Nephron (organoid): ENCODE data around the gene SAMD4B.

Experiments used
- H3K27ac Mint-ChIP-seq, 3 experiments: 2 replicates each; pipeline ENCODE4 v1.8.0; 2020; ENCODE audit warnings: mixed read lengths in 3 of 3, mild to moderate bottlenecking in 2 of 3, moderate library complexity in 1 of 3
- H3K27me3 Mint-ChIP-seq: 2 replicates; pipeline ENCODE4 v1.8.0; 2021; ENCODE audit warnings: low read depth, mild to moderate bottlenecking, moderate library complexity, mixed read lengths
- H3K36me3 Mint-ChIP-seq: 2 replicates; pipeline ENCODE4 v1.8.0; 2020; ENCODE audit warnings: low read depth, mixed read lengths
- H3K4me1 Mint-ChIP-seq: 2 replicates; pipeline ENCODE4 v1.8.0; 2020; ENCODE audit warnings: mixed read lengths
- H3K4me3 Mint-ChIP-seq, 3 experiments: 2 replicates each; pipeline ENCODE4 v1.8.0; 2020; ENCODE audit warnings: mild to moderate bottlenecking in 3 of 3, mixed read lengths in 3 of 3, moderate library complexity in 2 of 3
- H3K9me3 Mint-ChIP-seq: 2 replicates; pipeline ENCODE4 v1.8.0; 2020; ENCODE audit warnings: mixed read lengths
- CTCF ChIP-seq, 3 experiments: fragments of 200-600 bp; sonication (generic); IDR thresholded peaks; one replicate each; pipeline ENCODE4 v1.5.0; 2021; ENCODE audit warnings: antibody characterized with exemption in 3 of 3; ENCODE audit not compliant: unreplicated experiment in 3 of 3

SAMD4B gene

DNA sequence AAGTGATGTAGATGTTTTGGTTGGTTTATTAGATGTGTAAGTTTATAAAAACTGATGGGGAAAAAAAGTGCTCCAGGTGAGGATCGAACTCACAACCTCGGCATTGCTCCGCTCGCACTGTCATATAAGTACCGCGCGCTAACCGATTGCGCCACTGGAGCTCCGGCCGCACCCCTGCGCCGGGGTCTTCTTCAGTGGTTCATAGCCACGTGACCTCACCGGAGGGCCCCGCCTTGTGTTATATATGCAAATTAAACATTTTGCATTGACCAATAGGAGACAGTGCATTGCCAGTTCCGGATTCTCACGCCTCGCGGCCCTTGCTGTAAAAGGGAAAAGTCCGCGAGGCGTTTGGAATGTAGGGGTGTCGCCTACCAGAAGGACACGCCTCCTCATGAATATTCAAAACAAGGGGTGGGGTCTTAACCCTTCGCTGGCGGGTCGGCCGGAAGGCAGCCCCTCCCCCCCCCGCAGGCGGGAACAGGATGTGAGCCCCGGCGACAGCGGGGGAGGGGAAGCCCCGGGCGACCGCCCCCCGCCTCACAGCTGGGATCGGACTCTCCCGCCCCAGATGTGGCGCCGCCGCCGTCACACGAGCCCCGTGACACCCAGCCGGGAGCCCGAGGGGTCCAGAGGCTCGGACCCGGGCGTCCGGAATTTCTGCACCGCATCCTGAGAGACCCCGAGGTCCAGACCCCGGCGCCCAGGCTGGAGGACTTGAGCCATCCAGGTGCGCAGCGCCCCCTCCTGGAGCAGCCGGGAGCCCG, 70.1 kb downstream of the SAMD4B start, which contains the start of gene PLEKHG2:
PLEKHG2 (plus strand) TSS at position 570 of the 767 bp plus-strand sequence. CDS start 1,418 bp downstream, outside the sequence.
- Mint-ChIP-seq H3K36me3 (peaks cover 16% of the 10 kb centered on the region), H3K27ac (peak within 1 kb of the TSS; percentile 93 to 98 (median 96)), H3K4me1 (peaks cover 36% of the 10 kb centered on the region), H3K4me3 (peak within 1 kb of the TSS; percentile 97 to 99 (median 97)), H3K9me3 (no peaks in the 10 kb centered on the region), H3K27me3 (peaks cover 5% of the 10 kb centered on the region)
- peak in 2 of 3 experiments; percentile 85 to 96 for TF ChIP-seq CTCF (IDR thresholded peaks at IDR 0.05; ENCODE audit: unreplicated experiment in 3 of 3)

GRCh38 chr19:39412867-39413271, 70.6 kb downstream of the SAMD4B start:
- Mint-ChIP-seq H3K4me1 (peaks cover 36% of the 10 kb centered on the region), H3K27me3 (peaks cover 5% of the 10 kb centered on the region), H3K4me3 (peak overlapping the region; percentile 97 to 99 (median 97)), H3K9me3 (no peaks in the 10 kb centered on the region), H3K36me3 (peaks cover 22% of the 10 kb centered on the region), H3K27ac (peak overlapping the region; percentile 90 to 98 (median 91))
- peak in 2 of 3 experiments; percentile 47 to 84 for TF ChIP-seq CTCF (IDR thresholded peaks at IDR 0.05; ENCODE audit: unreplicated experiment in 3 of 3)

- Mint-ChIP-seq H3K4me1 (peaks cover 36% of the 10 kb centered on the region), H3K4me3 (peak overlapping the region; percentile 97 to 99 (median 97)), H3K36me3 (peaks cover 26% of the 10 kb centered on the region), H3K27ac (peak overlapping the region; percentile 93 to 98 (median 94)), H3K27me3 (peaks cover 5% of the 10 kb centered on the region), H3K9me3 (no peaks in the 10 kb centered on the region)
- TF ChIP-seq CTCF (IDR thresholded peaks at IDR 0.05; ENCODE audit: unreplicated experiment in 3 of 3), result no peak
These were observed 71.2 kb downstream of the SAMD4B start for GRCh38 chr19:39413272-39413910.

DNA sequence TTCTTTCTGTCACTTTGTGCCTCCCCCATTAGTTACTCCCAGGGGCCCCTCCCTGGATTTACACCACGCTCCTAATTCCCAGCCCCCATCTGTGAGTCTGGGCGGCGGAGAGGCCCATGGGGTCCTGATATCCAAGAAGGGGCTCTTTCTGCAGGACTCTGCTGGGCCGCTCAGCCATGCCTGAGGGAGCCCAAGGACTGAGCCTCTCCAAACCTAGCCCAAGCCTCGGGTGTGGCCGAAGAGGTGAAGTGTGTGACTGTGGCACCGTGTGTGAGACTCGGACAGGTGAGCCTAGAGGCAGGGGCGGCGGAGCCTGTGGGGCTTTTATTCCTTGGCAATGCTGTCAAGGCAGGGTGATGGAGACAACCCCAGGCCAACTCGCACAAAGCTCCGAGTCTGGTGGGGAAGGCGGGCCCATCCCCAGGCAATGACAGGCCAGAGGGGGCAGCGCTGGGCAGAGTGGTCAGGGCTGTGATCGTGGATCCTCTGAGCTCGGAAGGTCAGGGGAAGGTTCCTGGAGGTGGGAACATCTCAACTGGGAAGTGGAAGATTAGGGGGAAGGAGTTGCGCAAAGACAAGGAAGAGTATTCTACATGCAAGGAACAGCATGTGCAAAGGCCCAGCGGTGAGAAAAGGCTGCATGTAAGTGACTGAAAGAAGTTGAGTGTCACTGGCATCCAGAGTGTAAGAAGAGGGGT, 71.8 kb downstream of the SAMD4B start:
- H3K4me1 Mint-ChIP-seq, result peaks cover 30% of the 10 kb centered on the region
- H3K27me3 Mint-ChIP-seq, result peaks cover 5% of the 10 kb centered on the region
- H3K36me3 Mint-ChIP-seq, result peaks cover 32% of the 10 kb centered on the region
- H3K27ac Mint-ChIP-seq, result peak overlapping the region; percentile 93 to 98 (median 94)
- no peak for TF ChIP-seq CTCF (IDR thresholded peaks at IDR 0.05; ENCODE audit: unreplicated experiment in 3 of 3)
- H3K4me3 Mint-ChIP-seq, result peak overlapping the region; percentile 97 to 99 (median 97)
- no peaks in the 10 kb centered on the region for H3K9me3 Mint-ChIP-seq

DNA sequence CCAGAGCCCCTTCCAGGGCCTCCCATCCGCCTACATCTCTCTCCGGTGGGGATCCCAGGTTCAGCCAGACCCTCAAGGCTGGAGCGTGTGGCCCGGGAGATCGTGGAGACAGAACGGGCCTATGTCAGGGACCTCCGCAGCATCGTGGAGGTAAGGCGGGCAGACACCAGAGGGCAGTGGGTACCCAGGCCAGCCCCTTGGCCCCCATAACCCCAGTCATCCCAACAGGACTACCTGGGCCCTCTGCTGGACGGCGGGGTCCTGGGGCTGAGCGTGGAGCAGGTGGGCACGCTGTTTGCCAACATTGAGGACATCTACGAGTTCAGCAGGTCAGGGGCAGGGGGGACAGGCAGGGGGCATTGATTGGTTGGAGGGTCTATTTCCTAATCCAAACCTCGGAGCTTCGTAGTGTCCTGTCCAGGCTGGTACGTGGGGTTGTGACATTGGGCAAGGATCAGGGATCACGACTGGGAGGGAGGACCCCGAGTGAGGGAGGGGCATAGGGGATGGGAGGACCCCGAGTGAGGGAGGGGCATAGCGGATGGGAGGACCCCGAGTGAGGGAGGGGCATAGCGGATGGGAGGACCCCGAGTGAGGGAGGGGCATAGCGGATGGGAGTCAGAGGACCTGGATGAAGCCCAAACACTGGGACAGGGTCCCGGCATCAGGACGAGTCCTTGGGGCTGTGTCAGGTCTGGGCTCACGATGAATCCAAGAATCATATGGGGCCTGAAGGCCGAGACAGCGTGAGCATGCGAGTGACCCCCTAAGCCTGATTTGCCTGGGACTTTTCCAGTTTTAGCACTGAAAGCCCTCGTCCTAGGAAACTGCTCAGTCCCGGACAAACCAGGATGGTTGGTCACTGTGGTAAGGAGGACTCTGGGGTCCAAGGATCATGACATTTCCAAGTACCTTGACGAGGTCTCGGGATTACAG, 73.2 kb downstream of the SAMD4B start:
- Mint-ChIP-seq H3K27ac (peak overlapping the region; percentile 54 to 93 (median 59)), H3K4me1 (peaks cover 29% of the 10 kb centered on the region), H3K4me3 (peak overlapping the region; percentile 97 to 99 (median 97)), H3K27me3 (peaks cover 5% of the 10 kb centered on the region), H3K36me3 (peaks cover 38% of the 10 kb centered on the region), H3K9me3 (no peaks in the 10 kb centered on the region)
- no peak for TF ChIP-seq CTCF (IDR thresholded peaks at IDR 0.05; ENCODE audit: unreplicated experiment in 3 of 3)
